ENCODE data around the gene NPBWR2. TPM values are rescaled to one million over a fixed set of nuclear protein-coding genes. Genes with fewer than 3 reads are reported as not detected.

NPBWR2 gene
- total and polyA plus RNA-seq, 7 donors = not detected

- no peak for ATAC-seq
- Histone ChIP-seq H3K27me3 (ENCODE audit: insufficient read depth in 3 of 3, low read length in 2 of 3) (peaks cover 0 to 19% (median 3%) of the 10 kb centered on the region in 3 donors), H3K9me3 (no peaks in the 10 kb centered on the region), H3K4me3 (peak overlapping the region; percentile 24), H3K36me3 (ENCODE audit: insufficient read depth in 1 of 2, low read depth in 1 of 2) (no peaks in the 10 kb centered on the region), H3K4me1 (no peaks in the 10 kb centered on the region), H3K27ac (peak overlapping the region; percentile 68)
- intact Hi-C loops (cut with DNase I) = no loop called here
- DNase-seq = no peak
- no peak for TF ChIP-seq CTCF (IDR thresholded peaks at IDR 0.05)
- 41 to 62% (median 61%) methylated on average over 8 to 9 of the region's 9 CpGs for WGBS, 3 donors
These were observed 51.9 kb downstream of the NPBWR2 start for GRCh38 chr20:64055396-64055892.

- DNase-seq (peak; percentile 61 to 78), ATAC-seq (peak in 3 of 4 donors; percentile 16 to 21 (median 20))
- Histone ChIP-seq H3K36me3 (ENCODE audit: insufficient read depth in 1 of 2, low read depth in 1 of 2) (no peaks in the 10 kb centered on the region), H3K27ac (peak overlapping the region; percentile 68), H3K9me3 (no peaks in the 10 kb centered on the region), H3K4me1 (no peaks in the 10 kb centered on the region), H3K4me3 (peak overlapping the region; percentile 33), H3K27me3 (ENCODE audit: insufficient read depth in 3 of 3, low read length in 2 of 3) (peaks cover 0 to 31% (median 11%) of the 10 kb centered on the region in 3 donors)
- TF ChIP-seq CTCF (IDR thresholded peaks at IDR 0.05) = no peak
- intact Hi-C loops (cut with DNase I) = no loop called here
- WGBS, 3 donors = 31 to 34% (median 32%) methylated on average over 15 to 17 of the region's 17 CpGs
These were observed 53.3 kb downstream of the NPBWR2 start for GRCh38 chr20:64053841-64054661.

Other genes starting within 250 kb of the NPBWR2 start
- not detected for gene ABHD16B, start 246.1 kb downstream of the NPBWR2 start, total RNA-seq
- gene ABHD16B, start 246.1 kb downstream of the NPBWR2 start, polyA plus RNA-seq = 1 to 10 TPM in 1 of 3 donors, under 1 TPM in 2; 0.04 to 3.2 (median 0.34) TPM
- gene TPD52L2, start 242.3 kb downstream of the NPBWR2 start, total RNA-seq = 10 to 100 TPM; 40.7 to 56.0 (median 55.1) TPM
- gene TPD52L2, start 242.3 kb downstream of the NPBWR2 start, polyA plus RNA-seq = 100 to 1,000 TPM in 1 of 3 donors, 10 to 100 TPM in 2; 46.7 to 152 (median 89.7) TPM
- 10 to 100 TPM; 20.4 to 27.3 (median 23.3) TPM for gene DNAJC5, start 212.4 kb downstream of the NPBWR2 start, total RNA-seq
- gene DNAJC5, start 212.4 kb downstream of the NPBWR2 start, polyA plus RNA-seq = 10 to 100 TPM; 13.1 to 33.6 (median 19.7) TPM
- gene UCKL1, start 151.1 kb downstream of the NPBWR2 start, total RNA-seq = 10 to 100 TPM; 23.2 to 37.0 (median 35.5) TPM
- 10 to 100 TPM; 22.9 to 42.4 (median 40.5) TPM for gene UCKL1, start 151.1 kb downstream of the NPBWR2 start, polyA plus RNA-seq
- 10 to 100 TPM in 3 of 4 donors, 1 to 10 TPM in 1; 10.0 to 14.4 (median 12.4) TPM for gene ZNF512B, start 137.6 kb downstream of the NPBWR2 start, total RNA-seq
- gene ZNF512B, start 137.6 kb downstream of the NPBWR2 start, polyA plus RNA-seq = 1 to 10 TPM; 3.3 to 9.1 (median 5.6) TPM
- under 1 TPM; 0.32 to 0.84 (median 0.55) TPM for gene SAMD10, start 127.9 kb downstream of the NPBWR2 start, total RNA-seq
- 1 to 10 TPM in 1 of 3 donors, under 1 TPM in 2; 0.44 to 5.5 (median 0.92) TPM for gene SAMD10, start 127.9 kb downstream of the NPBWR2 start, polyA plus RNA-seq
- gene PRPF6, start 126.4 kb downstream of the NPBWR2 start, total RNA-seq = 10 to 100 TPM; 51.0 to 63.1 (median 59.8) TPM
- gene PRPF6, start 126.4 kb downstream of the NPBWR2 start, polyA plus RNA-seq = 10 to 100 TPM; 38.8 to 75.4 (median 52.5) TPM
- gene C20orf204, start 71.4 kb downstream of the NPBWR2 start, total RNA-seq = under 1 TPM; 0.25 to 0.71 (median 0.55) TPM
- gene C20orf204, start 71.4 kb downstream of the NPBWR2 start, polyA plus RNA-seq = under 1 TPM in 2 of 3 donors, not detected in 1; 0.30 to 0.64 TPM
- 10 to 100 TPM; 11.7 to 50.8 (median 30.5) TPM for gene SOX18, start 57.9 kb downstream of the NPBWR2 start, total RNA-seq
- 10 to 100 TPM in 1 of 3 donors, 1 to 10 TPM in 2; 4.2 to 15.4 (median 6.5) TPM for gene SOX18, start 57.9 kb downstream of the NPBWR2 start, polyA plus RNA-seq
- gene TCEA2, start 44.4 kb downstream of the NPBWR2 start, total RNA-seq = 10 to 100 TPM; 30.2 to 43.4 (median 37.6) TPM
- 10 to 100 TPM; 15.1 to 24.9 (median 15.6) TPM for gene TCEA2, start 44.4 kb downstream of the NPBWR2 start, polyA plus RNA-seq
- 1 to 10 TPM; 2.0 to 3.5 (median 2.4) TPM for gene RGS19, start 28.0 kb downstream of the NPBWR2 start, total RNA-seq
- 1 to 10 TPM; 3.7 to 5.7 (median 3.8) TPM for gene RGS19, start 28.0 kb downstream of the NPBWR2 start, polyA plus RNA-seq
- under 1 TPM; 0.17 to 0.94 (median 0.21) TPM for gene OPRL1, start 27.5 kb downstream of the NPBWR2 start, total RNA-seq
- under 1 TPM; 0.03 to 0.08 (median 0.08) TPM for gene OPRL1, start 27.5 kb downstream of the NPBWR2 start, polyA plus RNA-seq
- not detected for gene LKAAEAR1, start 23.2 kb downstream of the NPBWR2 start, total RNA-seq
- gene LKAAEAR1, start 23.2 kb downstream of the NPBWR2 start, polyA plus RNA-seq = not detected
- not detected for gene MYT1, start 56.9 kb upstream of the NPBWR2 start, total RNA-seq
- under 1 TPM in 1 of 3 donors, not detected in 2; under 0.01 TPM for gene MYT1, start 56.9 kb upstream of the NPBWR2 start, polyA plus RNA-seq
- 10 to 100 TPM; 37.7 to 47.3 (median 41.7) TPM for gene PCMTD2, start 148.2 kb upstream of the NPBWR2 start, total RNA-seq
- 10 to 100 TPM; 11.7 to 37.8 (median 17.4) TPM for gene PCMTD2, start 148.2 kb upstream of the NPBWR2 start, polyA plus RNA-seq

All from psoas muscle (tissue), 8 donors.